Measurements from ENCODE around the gene PTPRD.

DNA sequence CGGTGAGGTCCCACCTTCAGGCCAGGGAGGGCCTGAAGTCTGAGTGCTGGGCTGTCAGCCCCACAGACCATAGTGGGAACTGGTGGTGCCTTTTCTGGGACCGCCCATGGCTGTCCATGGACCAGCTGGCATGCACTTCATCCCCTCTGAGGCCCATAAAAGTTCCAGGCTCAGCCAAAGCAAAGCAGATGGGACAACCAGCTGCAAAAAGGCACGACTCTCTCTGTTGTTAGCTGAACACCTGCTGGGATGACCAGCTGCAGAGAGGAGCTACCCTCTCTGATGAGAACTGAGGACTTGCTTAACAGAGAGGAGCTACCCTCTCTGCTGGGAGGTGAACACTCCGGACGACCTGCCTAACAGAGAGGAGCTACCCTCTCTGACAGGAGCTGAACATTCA is 1968.9 kb downstream of the PTPRD start:
- TF ChIP-seq CTCF (IDR thresholded peaks at IDR 0.05) (no peak), POLR2A (IDR thresholded peaks at IDR 0.05) (no peak)

Measured in thyroid gland (tissue), 4 donors.